ENCODE data around the gene DNAJC24.

The DNAJC24 gene

GRCh38 chr11:31404614-31405013 lies 35.0 kb downstream of the DNAJC24 start:
- H3K4me3 ChIP-seq (ENCODE audit: low read depth, low read length), result no peak overlapping the region
- in situ Hi-C loops (cut with HindIII; ENCODE audit: low sequenced_read_pairs), result no loop called here
- no peak for DNase-seq (ENCODE audit: low read depth)
- TF ChIP-seq CTCF (IDR thresholded peaks at IDR 0.05; ENCODE audit: low read depth, low read length, missing control alignments), result no peak

GRCh38 chr11:31408201-31408600 lies 38.5 kb downstream of the DNAJC24 start:
- no peak for TF ChIP-seq CTCF (IDR thresholded peaks at IDR 0.05; ENCODE audit: low read depth, low read length, missing control alignments)
- no peak for DNase-seq (ENCODE audit: low read depth)
- in situ Hi-C loops (cut with HindIII; ENCODE audit: low sequenced_read_pairs), result no loop called here
- H3K4me3 ChIP-seq (ENCODE audit: low read depth, low read length), result no peak overlapping the region

- no peak for TF ChIP-seq CTCF (IDR thresholded peaks at IDR 0.05; ENCODE audit: low read depth, low read length, missing control alignments)
- in situ Hi-C loops (cut with HindIII; ENCODE audit: low sequenced_read_pairs), result no loop called here
- H3K4me3 ChIP-seq (ENCODE audit: low read depth, low read length), result no peak overlapping the region
- peak; percentile 55 for DNase-seq (ENCODE audit: low read depth)
Measured at GRCh38 chr11:31412946-31413345, 43.3 kb downstream of the DNAJC24 start.

GRCh38 chr11:31414338-31414737 lies 44.7 kb downstream of the DNAJC24 start:
- no peak overlapping the region for H3K4me3 ChIP-seq (ENCODE audit: low read depth, low read length)
- in situ Hi-C loops (cut with HindIII; ENCODE audit: low sequenced_read_pairs), result no loop called here
- DNase-seq (ENCODE audit: low read depth), result no peak
- no peak for TF ChIP-seq CTCF (IDR thresholded peaks at IDR 0.05; ENCODE audit: low read depth, low read length, missing control alignments)

GRCh38 chr11:31415435-31415834 lies 45.8 kb downstream of the DNAJC24 start:
- H3K4me3 ChIP-seq (ENCODE audit: low read depth, low read length), result no peak overlapping the region
- in situ Hi-C loops (cut with HindIII; ENCODE audit: low sequenced_read_pairs), result no loop called here
- no peak for DNase-seq (ENCODE audit: low read depth)
- TF ChIP-seq CTCF (IDR thresholded peaks at IDR 0.05; ENCODE audit: low read depth, low read length, missing control alignments), result no peak

GRCh38 chr11:31417357-31417756 lies 47.7 kb downstream of the DNAJC24 start:
- no peak for DNase-seq (ENCODE audit: low read depth)
- in situ Hi-C loops (cut with HindIII; ENCODE audit: low sequenced_read_pairs), result no loop called here
- no peak for TF ChIP-seq CTCF (IDR thresholded peaks at IDR 0.05; ENCODE audit: low read depth, low read length, missing control alignments)

GRCh38 chr11:31417816-31418215 lies 48.2 kb downstream of the DNAJC24 start:
- H3K4me3 ChIP-seq (ENCODE audit: low read depth, low read length), result no peak overlapping the region
- in situ Hi-C loops (cut with HindIII; ENCODE audit: low sequenced_read_pairs), result no loop called here
- no peak for DNase-seq (ENCODE audit: low read depth)
- no peak for TF ChIP-seq CTCF (IDR thresholded peaks at IDR 0.05; ENCODE audit: low read depth, low read length, missing control alignments)

More at GRCh38 chr11:31417357-31417756, 47.7 kb downstream of the DNAJC24 start:
- H3K4me3 ChIP-seq (ENCODE audit: low read depth, low read length), result no peak overlapping the region

Measured in astrocyte of the cerebellum (primary cell).